GM12873 (cell line): ENCODE data around the gene CHST8.

ENCODE experiments used
- TF ChIP-seq, protein P1 (sequence below): IDR thresholded peaks from 2 replicates; pipeline ENCODE4 v1.5.1; 2012; ENCODE audit warnings: low read depth, mild to moderate bottlenecking, moderate library complexity, low read length, control low read depth; ENCODE audit not compliant: insufficient read depth; ENCODE audit errors: missing control alignments

The CHST8 gene

DNA sequence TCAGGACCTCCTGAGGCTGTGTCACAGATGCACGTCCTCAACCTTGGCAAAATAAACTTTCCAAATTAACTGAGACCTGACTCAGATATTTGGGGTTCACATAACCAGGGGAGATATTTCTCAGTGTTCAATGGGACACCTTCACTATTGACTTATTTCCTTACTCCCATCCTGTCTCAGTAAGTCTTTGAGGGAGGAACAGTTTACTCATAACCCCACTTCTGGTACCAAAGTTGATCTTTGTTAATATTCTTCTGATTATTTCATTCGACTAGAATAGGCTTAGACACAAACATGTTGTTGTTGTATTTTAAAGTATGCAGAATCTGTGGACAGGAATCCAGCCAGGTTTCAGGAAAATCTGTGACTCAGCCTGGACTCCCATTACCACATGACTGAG, 34.6 kb upstream of the CHST8 start:
- TF ChIP-seq, protein P1, sequence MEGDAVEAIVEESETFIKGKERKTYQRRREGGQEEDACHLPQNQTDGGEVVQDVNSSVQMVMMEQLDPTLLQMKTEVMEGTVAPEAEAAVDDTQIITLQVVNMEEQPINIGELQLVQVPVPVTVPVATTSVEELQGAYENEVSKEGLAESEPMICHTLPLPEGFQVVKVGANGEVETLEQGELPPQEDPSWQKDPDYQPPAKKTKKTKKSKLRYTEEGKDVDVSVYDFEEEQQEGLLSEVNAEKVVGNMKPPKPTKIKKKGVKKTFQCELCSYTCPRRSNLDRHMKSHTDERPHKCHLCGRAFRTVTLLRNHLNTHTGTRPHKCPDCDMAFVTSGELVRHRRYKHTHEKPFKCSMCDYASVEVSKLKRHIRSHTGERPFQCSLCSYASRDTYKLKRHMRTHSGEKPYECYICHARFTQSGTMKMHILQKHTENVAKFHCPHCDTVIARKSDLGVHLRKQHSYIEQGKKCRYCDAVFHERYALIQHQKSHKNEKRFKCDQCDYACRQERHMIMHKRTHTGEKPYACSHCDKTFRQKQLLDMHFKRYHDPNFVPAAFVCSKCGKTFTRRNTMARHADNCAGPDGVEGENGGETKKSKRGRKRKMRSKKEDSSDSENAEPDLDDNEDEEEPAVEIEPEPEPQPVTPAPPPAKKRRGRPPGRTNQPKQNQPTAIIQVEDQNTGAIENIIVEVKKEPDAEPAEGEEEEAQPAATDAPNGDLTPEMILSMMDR, result no peak

GRCh38 chr19:33590224-33590623, 31.5 kb upstream of the CHST8 start:
- TF ChIP-seq, protein P1, result no peak

- TF ChIP-seq, protein P1, result no peak
These were observed 26.0 kb upstream of the CHST8 start for GRCh38 chr19:33595783-33596182.

DNA sequence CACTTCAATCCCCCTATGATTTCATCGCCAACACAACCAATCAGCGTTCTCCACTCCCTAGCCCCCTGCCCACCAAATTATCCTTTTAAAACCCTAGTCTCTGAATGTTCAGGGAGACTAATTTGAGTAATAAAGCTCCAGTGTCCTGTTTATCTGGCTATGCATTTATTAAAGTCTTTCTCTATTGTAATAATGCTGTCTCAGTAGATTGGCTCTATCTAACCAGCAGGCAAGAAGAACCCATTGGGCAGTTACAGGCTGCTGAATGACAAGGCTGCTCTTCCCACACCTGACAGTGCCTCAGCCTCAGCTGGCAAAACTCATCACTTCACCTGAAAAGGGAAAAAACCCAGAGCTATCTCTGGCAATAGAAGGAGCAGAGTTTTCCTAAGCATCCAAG, 20.2 kb upstream of the CHST8 start:
- TF ChIP-seq, protein P1, result no peak

DNA sequence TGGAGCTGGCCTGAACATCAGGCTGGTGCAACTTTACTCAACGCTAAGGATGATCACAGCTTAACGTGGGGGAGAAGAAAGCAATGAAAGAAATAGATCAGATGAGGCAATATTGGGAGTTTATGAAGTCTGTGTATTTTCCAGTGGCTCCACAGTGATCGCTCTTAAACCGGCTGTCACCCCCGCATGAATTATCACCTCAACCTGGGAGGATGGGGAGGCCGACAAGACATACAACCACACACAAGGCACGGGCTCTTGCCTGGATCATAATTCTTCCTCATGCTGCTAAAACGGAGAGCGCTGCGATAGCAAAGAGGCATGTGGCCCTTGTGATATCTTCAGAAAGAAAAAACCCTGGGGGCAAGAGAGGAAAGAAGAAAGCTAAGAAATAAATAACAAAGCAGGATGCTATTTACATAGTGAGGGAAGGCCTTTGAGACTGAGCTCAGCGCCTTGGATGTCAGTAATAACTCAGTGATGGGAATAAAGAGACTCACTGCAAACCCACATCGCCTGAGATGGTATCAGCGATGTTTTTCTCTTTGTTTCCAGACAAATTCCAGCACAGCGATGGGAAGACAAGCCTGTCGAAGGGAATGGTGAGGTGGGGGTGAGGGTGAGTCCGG, 19.1 kb upstream of the CHST8 start:
- TF ChIP-seq, protein P1, result no peak

DNA sequence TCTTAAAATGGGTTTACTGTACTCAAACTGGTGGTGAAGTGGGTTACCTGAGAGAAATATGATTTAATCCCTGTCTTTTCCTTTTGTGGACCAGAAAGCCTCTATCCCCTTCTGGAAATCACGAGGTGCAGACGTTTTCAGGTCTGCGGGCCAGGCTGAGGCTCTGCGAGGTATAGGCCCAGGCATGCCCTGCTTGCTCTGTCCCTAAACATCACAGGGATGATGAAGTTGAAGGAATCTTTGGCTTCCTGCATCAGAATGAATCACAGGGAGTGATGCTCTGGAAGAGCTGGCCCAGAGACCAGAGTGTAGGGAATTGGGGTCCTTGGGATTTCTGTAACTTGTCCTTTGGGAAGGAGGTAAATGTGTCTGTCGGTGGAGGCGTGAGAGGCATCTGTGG, 18.4 kb upstream of the CHST8 start:
- TF ChIP-seq, protein P1, result no peak

DNA sequence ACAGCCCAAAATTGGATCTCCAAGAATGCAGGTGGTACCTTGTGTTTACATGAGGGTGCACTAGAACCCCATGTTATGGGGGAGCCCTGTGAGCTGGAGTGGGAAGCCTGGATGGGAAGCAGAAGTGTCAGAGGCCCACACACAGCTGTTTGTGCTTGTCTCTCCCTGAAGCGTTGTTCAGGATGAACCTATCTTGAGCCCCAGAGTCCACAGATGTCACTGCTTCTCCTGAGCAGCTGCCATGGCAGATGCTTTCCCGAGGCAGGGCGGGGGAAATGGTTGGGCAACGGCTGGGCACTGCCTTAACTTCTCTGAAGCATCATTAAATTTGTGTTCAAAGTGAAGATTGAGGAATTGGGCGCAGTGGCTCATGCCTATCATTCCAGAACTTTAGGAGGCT, 17.1 kb upstream of the CHST8 start:
- TF ChIP-seq, protein P1, result no peak

DNA sequence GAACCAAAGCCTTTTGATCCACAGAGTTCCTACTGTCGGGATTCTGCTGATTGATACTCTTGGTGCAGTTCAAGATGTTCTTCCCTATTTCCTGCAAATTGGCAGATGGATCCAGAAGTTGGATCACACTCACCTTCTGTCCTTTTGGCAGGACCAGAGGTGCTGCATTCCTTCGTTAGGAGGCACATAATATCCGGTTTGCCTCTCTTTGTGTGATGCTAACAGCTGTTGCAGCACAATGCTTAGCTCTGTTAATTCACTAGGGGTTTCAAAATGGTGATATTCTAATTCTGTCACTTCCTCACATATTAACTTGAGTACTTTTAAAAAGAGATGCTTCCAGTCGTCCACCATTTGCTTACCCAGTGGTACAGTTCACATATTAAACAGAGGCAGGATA, 15.2 kb upstream of the CHST8 start:
- TF ChIP-seq, protein P1, result no peak
